BLaER1 treated with 17β-estradiol and CSF1 and Interleukin-3, amounts not matched to agents 10 nM and 100 nM (cell line): ENCODE data around the gene NAV2.
A peak's percentile ranks its signal among the peaks of the same experiment; 100 is the strongest.
"Not testable (repeated sequence)": the region's sequence is repeated elsewhere in the genome, so short reads cannot be mapped to it uniquely, and the experiment has no call there.

Experiments
- H3K27ac ChIP-seq, 11 experiments: shearing (Covaris generic); formaldehyde crosslinking; 2 replicates each; pipeline ENCODE4 v1.8.1; 2022
- H3K27me3 ChIP-seq, 11 experiments: shearing (Covaris generic); formaldehyde crosslinking; 2 replicates each; pipeline ENCODE4 v1.8.1; 2022
- H3K36me3 ChIP-seq, 11 experiments: shearing (Covaris generic); formaldehyde crosslinking; 2 replicates each; pipeline ENCODE4 v1.8.1; 2022
- H3K4me1 ChIP-seq, 10 experiments: shearing (Covaris generic); formaldehyde crosslinking; 2 replicates each; pipeline ENCODE4 v1.8.1; 2022
- H3K4me2 ChIP-seq, 11 experiments: shearing (Covaris generic); formaldehyde crosslinking; 2 replicates each; pipeline ENCODE4 v1.8.1; 2022
- H3K4me3 ChIP-seq, 10 experiments: shearing (Covaris generic); formaldehyde crosslinking; 2 replicates each; pipeline ENCODE4 v1.8.1; 2022
- H3K9ac ChIP-seq, 11 experiments: shearing (Covaris generic); formaldehyde crosslinking; 2 replicates each; pipeline ENCODE4 v1.8.1; 2022
- H3K9me3 ChIP-seq, 11 experiments: shearing (Covaris generic); formaldehyde crosslinking; replicated peaks in 1 of 11; 2 replicates each; pipeline ENCODE4 v1.8.1; 2022
- H4K20me1 ChIP-seq, 11 experiments: shearing (Covaris generic); formaldehyde crosslinking; 2 replicates each; pipeline ENCODE4 v1.8.1; 2022
- Cebpa-rat ChIP-seq, 11 experiments: shearing (Covaris generic); IDR thresholded peaks; 2 replicates each; pipeline ENCODE4 v1.8.1; 2022

NAV2 gene

DNA sequence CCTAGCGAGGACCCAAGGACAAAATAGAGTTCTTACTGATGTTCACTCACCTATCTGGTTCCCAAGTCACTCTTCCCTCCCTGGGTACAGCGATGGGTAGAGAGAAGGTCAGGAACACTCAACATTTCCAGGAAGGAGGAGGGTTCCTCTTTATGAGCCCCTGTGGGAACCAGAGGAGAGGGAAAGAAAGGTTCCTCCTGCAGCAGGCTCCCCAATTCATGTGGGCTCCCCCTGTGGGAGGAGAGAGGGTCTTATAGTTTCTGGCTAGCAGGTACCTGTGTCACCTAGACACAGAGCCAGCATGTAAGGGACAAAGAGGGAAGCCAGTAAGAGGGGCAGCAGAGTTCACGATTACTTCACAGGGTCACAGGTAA is 354.1 kb downstream of the NAV2 start:
- H3K27me3 ChIP-seq: no peaks in the 10 kb centered on the region
- no peaks in the 10 kb centered on the region for H4K20me1 ChIP-seq
- TF ChIP-seq Cebpa-rat (IDR thresholded peaks at IDR 0.05): no peak
- peaks cover 0 to 1% (median 0%) of the 10 kb centered on the region in 11 experiments; a peak in 4 of 22 replicates for H3K9me3 ChIP-seq
- H3K4me1 ChIP-seq: no peaks in the 10 kb centered on the region
- H3K36me3 ChIP-seq: no peaks in the 10 kb centered on the region
- no peak overlapping the region for H3K27ac ChIP-seq
- no peak overlapping the region for H3K4me3 ChIP-seq
- no peak overlapping the region for H3K9ac ChIP-seq
- no peak overlapping the region for H3K4me2 ChIP-seq

GRCh38 chr11:20067665-20068064 is 355.0 kb downstream of the NAV2 start:
- H3K4me3 ChIP-seq: no peak overlapping the region
- H3K9me3 ChIP-seq: peaks cover 0 to 8% (median 3%) of the 10 kb centered on the region in 11 experiments; a peak in 4 of 22 replicates
- no peaks in the 10 kb centered on the region for H3K4me1 ChIP-seq
- H3K4me2 ChIP-seq: no peak overlapping the region
- no peaks in the 10 kb centered on the region for H3K36me3 ChIP-seq
- no peaks in the 10 kb centered on the region for H4K20me1 ChIP-seq
- H3K27me3 ChIP-seq: no peaks in the 10 kb centered on the region
- H3K9ac ChIP-seq: no peak overlapping the region
- no peak overlapping the region for H3K27ac ChIP-seq
- no peak for TF ChIP-seq Cebpa-rat (IDR thresholded peaks at IDR 0.05)

GRCh38 chr11:20068691-20069090 is 356.1 kb downstream of the NAV2 start:
- no peaks in the 10 kb centered on the region for H3K27me3 ChIP-seq
- no peaks in the 10 kb centered on the region for H4K20me1 ChIP-seq
- H3K4me1 ChIP-seq: no peaks in the 10 kb centered on the region
- H3K9ac ChIP-seq: no peak overlapping the region
- peaks cover 0 to 8% (median 3%) of the 10 kb centered on the region in 11 experiments; a peak in 4 of 22 replicates for H3K9me3 ChIP-seq
- no peak overlapping the region for H3K27ac ChIP-seq
- H3K4me2 ChIP-seq: no peak overlapping the region
- H3K36me3 ChIP-seq: no peaks in the 10 kb centered on the region
- no peak overlapping the region for H3K4me3 ChIP-seq
- TF ChIP-seq Cebpa-rat (IDR thresholded peaks at IDR 0.05): no peak

DNA sequence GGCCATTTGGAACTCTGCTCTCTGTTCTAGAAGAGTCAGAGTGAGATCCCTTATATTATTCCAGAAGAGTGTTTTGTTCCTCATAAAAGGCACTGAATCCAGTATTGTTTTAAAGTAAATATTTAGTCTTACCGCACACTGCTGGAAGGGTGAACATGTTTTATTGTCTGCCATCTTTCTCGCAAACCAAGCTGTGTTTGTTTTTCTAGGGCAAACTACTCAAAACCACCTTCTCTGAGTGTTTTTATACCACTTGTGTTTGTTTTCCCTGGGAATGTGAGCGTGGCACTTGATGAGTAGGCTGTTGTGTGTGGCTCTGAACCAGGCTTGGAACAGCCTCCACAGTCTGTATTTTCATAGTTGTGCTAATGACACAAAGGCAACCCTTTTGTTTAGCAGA is 357.8 kb downstream of the NAV2 start:
- no peak overlapping the region for H3K4me2 ChIP-seq
- no peaks in the 10 kb centered on the region for H4K20me1 ChIP-seq
- no peak overlapping the region for H3K27ac ChIP-seq
- no peak overlapping the region for H3K9ac ChIP-seq
- H3K27me3 ChIP-seq: no peaks in the 10 kb centered on the region
- no peak for TF ChIP-seq Cebpa-rat (IDR thresholded peaks at IDR 0.05)
- H3K4me1 ChIP-seq: no peaks in the 10 kb centered on the region
- H3K9me3 ChIP-seq: peaks cover 3 to 14% (median 10%) of the 10 kb centered on the region in 11 experiments; a peak in 12 of 22 replicates
- no peak overlapping the region for H3K4me3 ChIP-seq
- H3K36me3 ChIP-seq: no peaks in the 10 kb centered on the region

GRCh38 chr11:20075627-20076026 is 363.0 kb downstream of the NAV2 start:
- peaks cover 5 to 20% (median 13%) of the 10 kb centered on the region in 11 experiments; a peak in 12 of 22 replicates for H3K9me3 ChIP-seq
- H3K4me2 ChIP-seq: no peak overlapping the region
- no peaks in the 10 kb centered on the region for H4K20me1 ChIP-seq
- H3K27me3 ChIP-seq: no peaks in the 10 kb centered on the region
- H3K4me3 ChIP-seq: no peak overlapping the region
- no peak for TF ChIP-seq Cebpa-rat (IDR thresholded peaks at IDR 0.05)
- no peak overlapping the region for H3K9ac ChIP-seq
- H3K27ac ChIP-seq: no peak overlapping the region
- H3K36me3 ChIP-seq: no peaks in the 10 kb centered on the region
- peaks cover 0 to 24% (median 19%) of the 10 kb centered on the region in 10 experiments; a peak in 18 of 20 replicates for H3K4me1 ChIP-seq

DNA sequence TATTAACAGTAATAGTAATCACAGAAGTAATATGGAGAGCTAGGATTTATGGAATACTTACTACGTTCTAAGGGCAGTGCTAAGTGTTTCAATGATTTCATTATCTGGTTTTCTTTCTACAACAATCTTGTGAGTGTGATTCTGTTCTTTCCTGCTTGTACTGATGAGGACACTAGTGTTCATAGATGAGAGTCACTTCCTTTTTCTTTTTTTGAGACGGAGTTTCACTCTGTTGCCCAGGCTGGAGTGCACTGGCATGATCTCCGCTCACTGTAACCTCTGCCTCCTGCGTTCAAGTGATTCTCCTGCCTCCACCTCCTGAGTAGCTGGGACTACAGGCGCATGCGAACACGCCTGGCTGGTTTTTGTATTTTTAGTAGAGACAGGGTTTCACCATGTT is 366.2 kb downstream of the NAV2 start:
- Histone ChIP-seq H3K9me3 (peaks cover 0 to 15% (median 10%) of the 10 kb centered on the region in 11 experiments; a peak in 10 of 22 replicates), H3K4me3 (no peak overlapping the region), H3K4me1 (peaks cover 2 to 39% (median 30%) of the 10 kb centered on the region in 10 experiments; a peak in 19 of 20 replicates), H3K4me2 (peak overlapping the region in 8 of 11 experiments; percentile 54 to 88 (median 73); a peak in 15 of 22 replicates), H3K36me3 (no peaks in the 10 kb centered on the region), H3K27ac (no peak overlapping the region), H3K27me3 (no peaks in the 10 kb centered on the region), H4K20me1 (no peaks in the 10 kb centered on the region), H3K9ac (no peak overlapping the region)
- TF ChIP-seq Cebpa-rat (IDR thresholded peaks at IDR 0.05): no peak

GRCh38 chr11:20080032-20080685 is 367.5 kb downstream of the NAV2 start:
- Histone ChIP-seq H3K9me3 (peaks cover 0 to 10% (median 5%) of the 10 kb centered on the region in 11 experiments; a peak in 7 of 22 replicates), H3K4me3 (0 out of 20 replicates have a peak overlapping the region, but pooled peaks of 1 of the 10 experiments have one; percentile 8), H3K4me1 (peaks cover 10 to 45% (median 36%) of the 10 kb centered on the region in 10 experiments; a peak in 19 of 20 replicates), H3K36me3 (no peaks in the 10 kb centered on the region), H3K4me2 (peak overlapping the region; percentile 28 to 88 (median 67); a peak in 20 of 22 replicates), H3K27ac (peak overlapping the region in 3 of 11 experiments; percentile 21 to 39 (median 22); a peak in 3 of 22 replicates), H3K27me3 (no peaks in the 10 kb centered on the region), H4K20me1 (no peaks in the 10 kb centered on the region), H3K9ac (no peak overlapping the region)
- TF ChIP-seq Cebpa-rat (IDR thresholded peaks at IDR 0.05): no peak

DNA sequence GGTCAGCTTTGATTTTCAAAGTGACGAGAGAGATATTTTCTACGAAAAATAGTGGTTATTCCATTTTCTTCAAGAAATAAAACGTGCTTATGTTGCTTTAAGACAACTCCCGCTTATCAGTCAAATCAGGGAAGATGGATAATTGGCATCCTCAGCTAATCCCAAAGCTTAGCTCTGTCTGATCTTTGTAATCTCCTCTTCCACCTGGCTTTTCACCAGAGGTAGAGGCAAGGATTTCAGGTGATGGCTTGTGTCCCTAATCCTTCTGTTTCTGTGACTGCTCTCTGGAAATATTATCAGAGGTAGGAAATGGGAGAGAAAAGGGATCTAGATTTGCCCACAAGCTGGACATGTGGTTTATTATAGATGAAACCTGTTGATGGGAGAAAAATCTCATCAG is 368.7 kb downstream of the NAV2 start:
- H3K36me3 ChIP-seq: no peaks in the 10 kb centered on the region

GRCh38 chr11:20083877-20084276 is 371.2 kb downstream of the NAV2 start:
- peaks cover 14 to 76% (median 64%) of the 10 kb centered on the region in 10 experiments for H3K4me1 ChIP-seq
- peak overlapping the region in 10 of 11 experiments; percentile 0 to 50 (median 27); a peak in 15 of 22 replicates for H3K4me2 ChIP-seq
- 0 out of 22 replicates have a peak overlapping the region, but pooled peaks of 1 of the 11 experiments have one; percentile 12 for H3K27ac ChIP-seq
- not testable (repeated sequence) for H3K4me3 ChIP-seq, H3K36me3 ChIP-seq, H3K27me3 ChIP-seq, H3K9me3 ChIP-seq, H3K9ac ChIP-seq, H4K20me1 ChIP-seq

More for the DNA sequence above, 368.7 kb downstream of the NAV2 start:
- Histone ChIP-seq H3K4me1 (peaks cover 10 to 57% (median 42%) of the 10 kb centered on the region in 10 experiments; a peak in 19 of 20 replicates), H3K4me3 (no peak overlapping the region), H3K4me2 (peak overlapping the region in 2 of 11 experiments; percentile 67 to 73; a peak in 5 of 22 replicates), H3K9me3 (no peaks in the 10 kb centered on the region), H3K27ac (no peak overlapping the region), H3K27me3 (no peaks in the 10 kb centered on the region), H4K20me1 (no peaks in the 10 kb centered on the region), H3K9ac (no peak overlapping the region)
- no peak for TF ChIP-seq Cebpa-rat (IDR thresholded peaks at IDR 0.05)
